Heart left ventricle (tissue), 13 donors: ENCODE data around the gene CEP85.

Source experiments
- CTCF ChIP-seq, 12 donors: fragments of 200-600 bp; sonication (generic) in 4 of 12; IDR thresholded peaks; one replicate each; pipeline versions ENCODE4 v1.5.0 to v1.8.0; 2018 to 2022; ENCODE audit warnings: antibody characterized with exemption in 12 of 12, mild to moderate bottlenecking in 5 of 12
- POLR2A ChIP-seq, 2 donors: fragments of 450-650 bp; IDR thresholded peaks; one replicate each; pipeline ENCODE4 v1.6.1; 2017; ENCODE audit warnings: antibody characterized with exemption in 2 of 2, mild to moderate bottlenecking in 2 of 2, moderate library complexity in 2 of 2
- donor health status: ischemic (EF 13 %, LVEDD 7.1; RV severe dilation, severe dysfunction).
- donor health status: DM: no; HTN: yes; CAD: no.
- donor health status: DM: no; HTN: no; CAD: no.
- donor health status: ischemic (EF 25% LVEDD 6.9; RV normal size, moderate dysfunction).
- donor health status: ischemic (EF 25% LVEDD 5.7; RV mildly dilated, moderate dysfunction).
- donor health status: ischemic (EF 35%, LVEDD 5.7; RV mildly dilated, moderate dysfunction).
- donor health status: nonischemic (EF 11% LVEDD 7.7; RV severe dilation, severe dysfunction).
- donor health status: DM: yes; HTN: yes; CAD: no.
- donor health status: PGD.
- donor health status: ischemic (EF 29% LVEDD 5.4; RV normal size, mild dysfunction).
- donor health status: nonischemic (EF 23%, LVEDD 6.1; RV moderate dilation, normal function).

GRCh38 chr1:26290882-26291261 is 56.9 kb downstream of the CEP85 start:
- TF ChIP-seq POLR2A (IDR thresholded peaks at IDR 0.05) (no peak), CTCF (IDR thresholded peaks at IDR 0.05) (no peak)
